Panc1 (cell line): ENCODE results near the gene SUZ12. TPM values are rescaled to one million over a fixed set of nuclear protein-coding genes. Genes with fewer than 3 reads are reported as not detected.

Source experiments
- ATAC-seq: fragments of 200-7000 bp; cut with Tn5 transposase; 2 replicates; pipeline ENCODE4 v1.9.1; 2020; ENCODE audit warnings: mild to moderate bottlenecking, moderate library complexity
- BruUV-seq: library from RNA; stranded (reverse); fragments of 400-500 nt; replicated peaks from 2 replicates; lab custom pipeline; 2021; lab: Mats Ljungman, UMichigan
- CTCF ChIA-PET: fragments of 300-600 bp; sonication (Branson Sonifier 250); formaldehyde crosslinking; loops from one replicate; lab custom pipeline; 2022; ENCODE audit warnings: antibody characterized with exemption; lab: Charles Lee
- POLR2A ChIA-PET: fragments of 300-600 bp; sonication (Branson Sonifier 250); formaldehyde crosslinking; loops from one replicate; lab custom pipeline; 2022; ENCODE audit warnings: antibody characterized with exemption; lab: Charles Lee
- DNase-seq: peaks from one replicate; pipeline ENCODE4 v3.0.0-alpha.2; 2010; ENCODE audit warnings: low read depth, low spot score
- H3K27ac ChIP-seq: 2 replicates; pipeline ENCODE4 v1.5.1; 2011; ENCODE audit warnings: mild to moderate bottlenecking, low read length, inconsistent platforms
- H3K27me3 ChIP-seq: fragments of 200-500 bp; sonication (Bioruptor generic); 2 replicates; pipeline ENCODE4 v1.6.0; 2014; ENCODE audit warnings: low read length, inconsistent platforms; ENCODE audit not compliant: control insufficient read depth, insufficient read depth
- H3K36me3 ChIP-seq: fragments of 200-500 bp; sonication (Bioruptor generic); 2 replicates; pipeline ENCODE4 v1.5.1; 2014; ENCODE audit warnings: inconsistent platforms, mild to moderate bottlenecking, low read length, moderate library complexity; ENCODE audit not compliant: control insufficient read depth, insufficient read depth
- H3K4me1 ChIP-seq: 2 replicates; pipeline ENCODE4 v1.5.1; 2011; ENCODE audit warnings: inconsistent platforms, mild to moderate bottlenecking, low read length, moderate library complexity; ENCODE audit not compliant: control insufficient read depth, insufficient read depth
- H3K4me3 ChIP-seq, 2 experiments: 2 replicates each; pipeline ENCODE4 v1.5.1; 2011 to 2012; ENCODE audit warnings: low read depth in 2 of 2, low read length in 2 of 2, mild to moderate bottlenecking in 2 of 2, inconsistent platforms in 1 of 2, moderate library complexity in 1 of 2
- H3K9me3 ChIP-seq: fragments of 200-500 bp; sonication (Bioruptor generic); 2 replicates; pipeline ENCODE4 v1.5.1; 2014; ENCODE audit warnings: low read depth, mild to moderate bottlenecking, inconsistent platforms, low read length, moderate library complexity; ENCODE audit not compliant: control insufficient read depth, insufficient read depth
- CTCF ChIP-seq: fragments of 450-650 bp; IDR thresholded peaks from 2 replicates; pipeline ENCODE4 v1.5.1; 2017; ENCODE audit warnings: mild to moderate bottlenecking
- POLR2AphosphoS5 ChIP-seq: IDR thresholded peaks from 2 replicates; pipeline ENCODE4 v1.6.1; 2012; ENCODE audit warnings: mild to moderate bottlenecking, low read depth, low read length, moderate library complexity
- REST ChIP-seq, 2 experiments: IDR thresholded peaks; 2 replicates each; pipeline ENCODE4 v1.6.1; 2011 to 2012; ENCODE audit warnings: low read depth in 2 of 2, control low read depth in 1 of 2, low read length in 1 of 2, mild to moderate bottlenecking in 1 of 2, moderate library complexity in 1 of 2; ENCODE audit not compliant: insufficient read depth in 1 of 2
- SIN3A ChIP-seq: IDR thresholded peaks from 2 replicates; pipeline ENCODE4 v1.6.1; 2012; ENCODE audit warnings: low read depth, mild to moderate bottlenecking, low read length, moderate library complexity, borderline replicate concordance; ENCODE audit not compliant: insufficient read depth
- TCF7L2 ChIP-seq: IDR thresholded peaks from 2 replicates; pipeline ENCODE4 v1.6.1; 2011; ENCODE audit warnings: mild to moderate bottlenecking, low read depth, low read length, inconsistent platforms
- in situ Hi-C: cut with HindIII; loops from 2 replicates; pipeline ENCODE4 v1.10.0; 2016; ENCODE audit warnings: low sequenced_read_pairs, low pct_unique_long_range_greater_than_20kb
- intact Hi-C: fragments of 100-400 bp; cut with micrococcal nuclease; formaldehyde crosslinking; loops from one replicate; pipeline ENCODE4 v1.10.0; 2022; ENCODE audit not compliant: unreplicated experiment
- total RNA-seq: library from RNA; stranded (reverse); gene quantifications from one replicate; pipeline ENCODE4 v1.2.1, GENCODE V29; 2021; ENCODE audit not compliant: unreplicated experiment

SUZ12 gene
- total RNA-seq, 1 experiment from 2014 or later = 68.3 TPM

GRCh38 chr17:32010114-32010513 is 73.3 kb downstream of the SUZ12 start:
- Histone ChIP-seq H3K27ac (no peak overlapping the region), H3K36me3 (no peaks in the 10 kb centered on the region), H3K9me3 (no peaks in the 10 kb centered on the region), H3K4me3 (no peak overlapping the region), H3K27me3 (no peaks in the 10 kb centered on the region), H3K4me1 (peaks cover 9% of the 10 kb centered on the region)
- no peak for DNase-seq
- ATAC-seq = no peak
- ChIA-PET CTCF (no interaction called here), POLR2A (no interaction called here)
- TF ChIP-seq TCF7L2 (no peak), REST (IDR thresholded peaks at IDR 0.05; ENCODE audit: insufficient read depth in 1 of 2, low read depth in 2 of 2, low read length in 1 of 2) (no peak), SIN3A (no peak), CTCF (no peak), POLR2AphosphoS5 (no peak)
- intact Hi-C loops (no loop called here), in situ Hi-C loops (no loop called here)
- no TSS peak for BruUV-seq

- Histone ChIP-seq H3K36me3 (no peaks in the 10 kb centered on the region), H3K4me3 (peak overlapping the region in 1 of 2 experiments; percentile 12; a peak in 1 of 4 replicates), H3K27ac (peak overlapping the region; percentile 35; the same call in 1 of the 2 replicates), H3K9me3 (no peaks in the 10 kb centered on the region), H3K4me1 (peaks cover 10% of the 10 kb centered on the region; the same call in 1 of the 2 replicates), H3K27me3 (no peaks in the 10 kb centered on the region)
- no TSS peak for BruUV-seq
- peak; percentile 85 for ATAC-seq
- in situ Hi-C loops = no loop called here
- TF ChIP-seq POLR2AphosphoS5 (peak; percentile 51; the same call in 1 of the 2 replicates), REST (IDR thresholded peaks at IDR 0.05; ENCODE audit: insufficient read depth in 1 of 2, low read depth in 2 of 2, low read length in 1 of 2) (no peak)
- ChIA-PET POLR2A (no interaction called here), CTCF (no interaction called here)
- intact Hi-C loops = no loop called here
- peak; percentile 72 for DNase-seq
These were observed 78.6 kb downstream of the SUZ12 start for GRCh38 chr17:32015245-32016013.
